GM19025 (cell line): ENCODE measurements around the gene USP25.

Source experiments
- ATAC-seq: cut with Tn5 transposase; IDR thresholded peaks from one replicate; pipeline ENCODE4 v1.9.1; 2021; ENCODE audit warnings: mild to moderate bottlenecking, low read depth, moderate library complexity; ENCODE audit not compliant: unreplicated experiment

The USP25 gene, protein sequence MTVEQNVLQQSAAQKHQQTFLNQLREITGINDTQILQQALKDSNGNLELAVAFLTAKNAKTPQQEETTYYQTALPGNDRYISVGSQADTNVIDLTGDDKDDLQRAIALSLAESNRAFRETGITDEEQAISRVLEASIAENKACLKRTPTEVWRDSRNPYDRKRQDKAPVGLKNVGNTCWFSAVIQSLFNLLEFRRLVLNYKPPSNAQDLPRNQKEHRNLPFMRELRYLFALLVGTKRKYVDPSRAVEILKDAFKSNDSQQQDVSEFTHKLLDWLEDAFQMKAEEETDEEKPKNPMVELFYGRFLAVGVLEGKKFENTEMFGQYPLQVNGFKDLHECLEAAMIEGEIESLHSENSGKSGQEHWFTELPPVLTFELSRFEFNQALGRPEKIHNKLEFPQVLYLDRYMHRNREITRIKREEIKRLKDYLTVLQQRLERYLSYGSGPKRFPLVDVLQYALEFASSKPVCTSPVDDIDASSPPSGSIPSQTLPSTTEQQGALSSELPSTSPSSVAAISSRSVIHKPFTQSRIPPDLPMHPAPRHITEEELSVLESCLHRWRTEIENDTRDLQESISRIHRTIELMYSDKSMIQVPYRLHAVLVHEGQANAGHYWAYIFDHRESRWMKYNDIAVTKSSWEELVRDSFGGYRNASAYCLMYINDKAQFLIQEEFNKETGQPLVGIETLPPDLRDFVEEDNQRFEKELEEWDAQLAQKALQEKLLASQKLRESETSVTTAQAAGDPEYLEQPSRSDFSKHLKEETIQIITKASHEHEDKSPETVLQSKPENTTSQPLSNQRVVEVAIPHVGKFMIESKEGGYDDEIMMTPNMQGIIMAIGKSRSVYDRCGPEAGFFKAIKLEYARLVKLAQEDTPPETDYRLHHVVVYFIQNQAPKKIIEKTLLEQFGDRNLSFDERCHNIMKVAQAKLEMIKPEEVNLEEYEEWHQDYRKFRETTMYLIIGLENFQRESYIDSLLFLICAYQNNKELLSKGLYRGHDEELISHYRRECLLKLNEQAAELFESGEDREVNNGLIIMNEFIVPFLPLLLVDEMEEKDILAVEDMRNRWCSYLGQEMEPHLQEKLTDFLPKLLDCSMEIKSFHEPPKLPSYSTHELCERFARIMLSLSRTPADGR

DNA sequence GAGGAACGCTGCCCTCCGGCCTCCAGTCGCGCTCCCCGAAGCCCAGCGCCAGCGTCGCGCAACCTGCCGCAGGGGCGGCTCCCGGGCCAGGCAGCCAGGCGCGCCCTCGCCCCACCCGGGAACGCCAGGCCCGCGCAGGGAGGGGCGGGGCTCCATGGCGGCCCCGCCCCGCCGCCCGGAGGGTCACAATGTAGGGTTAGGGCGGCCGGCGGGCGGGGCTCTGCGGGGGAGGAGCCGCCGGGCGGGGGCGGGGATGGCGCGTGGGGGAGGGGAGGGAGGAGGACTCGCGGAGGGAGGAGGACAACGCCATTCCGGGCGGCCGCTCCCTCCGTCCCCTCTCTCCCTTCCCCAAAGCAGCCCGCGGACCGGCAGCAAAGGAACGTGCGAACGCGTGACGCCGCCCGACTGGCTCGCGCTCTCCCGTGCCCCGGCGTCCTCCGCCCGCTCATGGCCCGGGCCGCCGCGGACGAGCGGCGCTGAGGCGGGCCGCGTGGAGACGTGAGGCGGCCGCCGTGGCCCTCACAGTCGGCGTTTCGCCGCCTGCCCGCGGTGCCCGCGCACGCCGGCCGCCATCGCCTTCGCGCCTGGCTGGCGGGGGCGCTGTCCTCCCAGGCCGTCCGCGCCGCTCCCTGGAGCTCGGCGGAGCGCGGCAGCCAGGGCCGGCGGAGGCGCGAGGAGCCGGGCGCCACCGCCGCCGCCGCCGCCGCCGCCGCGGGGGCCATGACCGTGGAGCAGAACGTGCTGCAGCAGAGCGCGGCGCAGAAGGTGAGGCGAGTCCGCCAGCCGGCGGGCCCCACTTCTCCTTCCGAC lies at the start of gene USP25:
USP25 (plus strand) TSS at position 309 of the 810 bp plus-strand sequence; CDS start at position 721, 412 bp downstream.
- ATAC-seq = peak; percentile 81

DNA sequence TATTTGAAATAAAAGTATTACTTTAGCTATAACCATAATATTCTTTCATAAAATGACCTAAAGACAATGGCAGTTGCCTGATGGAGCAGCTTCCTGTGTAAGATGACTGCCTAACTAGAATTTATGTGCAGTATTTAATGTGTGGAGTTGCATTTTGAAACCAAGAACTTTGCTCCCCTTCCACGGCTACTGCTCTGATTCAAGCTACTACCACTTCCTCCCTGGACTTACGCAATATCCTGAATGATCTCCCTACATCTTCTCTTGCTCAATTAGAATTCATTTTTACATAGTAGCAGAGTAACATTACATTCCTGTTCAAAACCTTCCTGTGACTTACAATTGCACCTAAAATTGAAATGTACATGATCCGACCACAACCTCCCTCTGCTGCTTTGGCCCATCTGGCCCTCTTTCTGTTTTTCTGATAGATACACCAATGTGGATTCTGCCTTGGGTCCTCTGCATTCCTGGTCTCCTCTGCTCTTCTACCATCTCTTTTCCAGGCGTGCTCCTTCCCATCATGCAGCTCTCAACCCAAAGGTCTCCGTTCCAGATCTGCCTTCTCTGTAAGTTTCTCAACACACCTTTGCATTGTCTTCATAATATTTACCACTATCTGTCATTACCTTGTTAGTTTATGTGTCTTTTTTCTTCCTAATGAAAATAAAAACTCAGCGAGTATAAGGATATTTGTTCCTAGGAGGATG lies 47.4 kb upstream of the USP25 start:
- ATAC-seq = no peak

DNA sequence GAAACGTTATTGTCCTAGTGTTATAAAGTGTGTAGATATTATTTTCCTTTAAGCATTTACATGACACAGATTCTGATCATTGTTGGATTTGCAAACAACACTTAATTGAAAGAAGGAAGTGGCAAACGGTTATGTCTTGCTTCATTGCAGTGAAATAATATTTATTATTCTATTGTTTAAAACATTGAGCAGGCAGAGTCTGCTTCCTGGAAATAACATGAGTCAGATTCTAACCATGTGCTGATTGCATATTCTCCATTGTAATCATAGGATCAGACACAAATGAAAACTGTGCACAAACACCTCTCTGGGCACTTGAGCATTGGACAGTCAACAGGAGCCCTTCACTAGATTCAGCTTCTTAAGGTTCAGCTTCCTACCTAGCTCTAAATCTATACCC lies 46.8 kb upstream of the USP25 start:
- no peak for ATAC-seq

DNA sequence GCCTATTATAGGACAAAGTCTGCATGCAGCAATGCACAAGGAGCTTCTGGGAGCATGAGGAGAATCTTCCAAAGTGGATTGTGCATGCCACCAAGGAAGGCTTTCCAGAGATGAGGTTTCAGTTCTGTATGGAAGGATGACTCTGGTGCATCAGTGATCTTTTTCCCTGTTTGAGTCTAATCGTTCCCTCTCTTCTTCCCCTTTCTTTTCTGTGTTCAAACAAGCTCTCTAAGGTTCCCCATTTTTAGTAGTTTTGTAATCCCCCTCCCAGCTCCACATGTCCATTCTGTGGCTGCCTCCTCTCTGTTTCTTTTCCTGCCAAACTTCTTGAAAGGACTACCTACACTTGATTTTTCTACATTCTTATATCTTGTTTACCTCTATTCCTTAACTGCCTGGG lies 43.3 kb upstream of the USP25 start:
- no peak for ATAC-seq

DNA sequence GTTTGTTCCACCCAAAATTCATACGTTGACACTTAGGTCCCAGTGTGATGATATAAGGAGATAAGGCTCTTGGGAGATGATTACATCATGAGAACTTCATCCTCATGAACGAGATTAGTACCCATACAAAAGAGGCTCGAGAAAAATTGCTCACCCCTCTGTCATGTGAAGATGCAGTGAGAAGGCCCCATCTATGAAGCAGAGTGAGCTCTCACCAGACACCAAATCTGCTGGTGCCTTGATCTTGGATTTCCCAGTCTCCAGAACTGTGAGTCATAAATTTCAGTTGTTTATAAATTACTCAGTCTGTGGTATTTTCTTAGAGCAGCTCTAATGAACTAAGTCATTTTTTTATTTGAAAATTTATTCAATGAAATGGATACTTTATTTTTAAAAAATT lies 42.6 kb upstream of the USP25 start:
- no peak for ATAC-seq

DNA sequence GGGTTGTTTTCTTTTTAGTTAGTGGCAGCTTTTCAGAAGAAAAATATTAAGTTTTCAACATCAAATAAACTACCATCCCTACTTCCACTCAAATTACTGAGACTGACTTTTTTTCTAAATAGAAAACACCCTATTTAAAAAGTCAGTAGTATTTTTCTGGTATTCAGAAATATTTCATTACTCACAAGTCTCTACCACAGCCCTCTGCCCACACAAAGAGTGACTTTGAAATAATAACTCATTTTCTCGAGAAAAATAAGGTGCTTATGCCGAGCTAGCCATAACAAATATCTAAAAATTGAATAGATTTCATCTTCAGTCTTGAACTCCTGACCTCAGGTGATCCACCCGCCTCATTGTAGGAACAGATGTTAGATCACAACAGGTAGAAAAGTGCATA lies 41.8 kb upstream of the USP25 start:
- ATAC-seq = no peak

DNA sequence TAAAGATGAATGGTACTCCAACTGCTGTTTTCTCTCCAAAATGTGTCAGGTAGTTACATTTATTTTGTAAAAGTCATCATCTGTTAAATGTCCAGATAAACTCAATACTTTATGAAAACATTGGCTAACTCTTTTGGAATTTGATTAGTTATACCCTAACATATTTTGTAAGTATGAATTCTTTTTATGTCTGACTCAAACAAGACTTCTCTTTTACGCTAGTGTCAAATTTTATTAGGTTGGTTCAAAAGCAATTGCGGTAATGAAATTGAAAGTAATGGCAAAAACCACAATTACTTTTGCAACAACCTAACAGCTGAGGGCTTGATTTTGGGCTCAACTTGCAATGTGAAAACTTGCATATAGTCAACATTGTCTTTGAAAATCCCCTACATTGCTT lies 41.0 kb upstream of the USP25 start:
- no peak for ATAC-seq

DNA sequence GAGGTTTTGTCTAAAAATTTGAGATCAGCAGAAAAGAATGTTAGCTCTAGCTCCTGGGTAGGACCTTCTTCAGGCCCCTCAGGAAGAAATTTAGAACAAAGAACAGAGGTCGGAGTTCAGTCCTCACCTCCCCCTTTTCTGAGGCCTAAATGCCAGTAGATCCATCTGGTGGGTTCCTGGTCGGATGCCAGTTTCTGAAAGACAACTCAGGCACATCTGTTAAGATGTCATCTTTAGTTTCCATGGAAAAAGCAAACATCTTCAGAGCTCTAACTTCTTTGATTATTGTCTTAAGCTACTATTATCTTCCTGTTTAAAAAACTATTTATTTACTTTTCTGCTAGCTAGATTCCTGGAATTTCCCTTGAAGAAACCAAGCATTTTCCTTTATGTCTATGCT lies 37.1 kb upstream of the USP25 start:
- ATAC-seq = no peak

DNA sequence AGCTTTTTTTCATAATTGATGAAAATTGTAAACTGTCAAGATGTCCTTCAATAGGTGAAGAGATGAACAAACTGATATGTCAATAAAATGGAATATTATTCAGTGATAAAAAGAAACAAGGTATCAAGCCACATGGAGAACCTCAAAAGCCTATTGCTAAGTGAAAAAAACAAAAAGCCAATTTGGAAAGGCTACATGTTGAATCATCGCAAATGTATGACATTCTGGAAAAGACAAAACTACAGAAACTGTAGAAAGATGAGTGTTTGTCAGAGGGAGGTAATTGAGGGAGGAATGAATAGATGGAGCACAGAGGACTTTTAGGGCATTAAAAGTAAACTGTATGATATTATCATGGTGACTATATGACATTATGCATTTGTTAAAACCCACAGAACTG lies 34.5 kb upstream of the USP25 start:
- ATAC-seq = no peak

DNA sequence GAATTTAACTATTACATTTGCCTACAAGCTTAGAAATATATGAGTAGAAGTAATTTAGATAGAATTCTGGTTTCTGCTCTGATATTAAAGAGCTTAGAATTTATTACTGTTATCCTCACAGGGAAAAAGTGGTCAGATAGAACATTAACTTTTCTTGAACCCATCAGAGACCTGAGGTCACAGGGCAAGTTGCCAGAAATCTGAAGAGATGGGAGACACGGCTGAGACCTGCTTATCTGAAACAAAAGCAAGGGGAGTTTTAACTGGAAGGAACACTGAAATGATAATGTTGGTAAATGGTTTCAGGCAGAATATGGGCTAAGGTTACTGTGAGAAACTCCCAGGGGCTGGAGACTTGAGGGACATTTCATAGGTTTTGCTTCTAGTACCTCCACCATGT lies 28.0 kb upstream of the USP25 start:
- no peak for ATAC-seq

DNA sequence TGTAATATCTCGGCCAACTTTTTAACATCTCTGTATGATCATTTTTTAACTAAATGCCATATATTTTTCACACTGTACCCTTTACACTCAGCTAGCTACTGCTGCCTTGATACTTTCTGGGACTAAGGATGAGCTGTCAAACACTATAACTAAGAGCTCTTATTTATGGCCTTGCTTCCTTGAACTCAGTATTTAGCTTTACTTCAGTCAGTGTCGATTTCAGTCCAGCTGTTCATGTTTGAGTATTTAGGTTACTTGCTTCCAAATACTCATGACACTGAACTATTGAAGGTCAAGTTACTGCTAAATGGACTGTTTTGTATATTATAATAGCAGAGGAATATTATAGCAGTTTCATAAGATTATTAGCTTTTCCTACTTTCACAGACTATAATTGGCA lies 25.9 kb upstream of the USP25 start:
- no peak for ATAC-seq

DNA sequence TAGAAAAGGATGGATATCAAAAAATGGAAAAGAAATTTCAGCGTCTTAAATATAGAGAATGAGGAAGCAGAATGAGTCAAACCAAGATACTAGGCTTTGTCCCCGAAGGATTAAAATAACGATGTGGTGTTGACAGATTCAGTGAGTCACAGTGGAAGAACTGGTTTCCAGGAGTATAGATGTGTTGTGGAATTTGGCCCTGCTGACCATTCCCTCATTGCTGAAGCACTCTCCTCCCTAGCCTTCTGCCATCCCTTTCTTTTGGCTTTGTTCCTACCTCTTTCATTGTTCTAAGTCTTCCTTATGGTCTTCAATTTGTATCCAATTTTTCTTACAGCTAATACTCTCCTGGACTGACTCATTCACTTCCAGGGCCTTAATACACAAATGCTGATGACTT lies 23.1 kb upstream of the USP25 start:
- ATAC-seq = no peak

DNA sequence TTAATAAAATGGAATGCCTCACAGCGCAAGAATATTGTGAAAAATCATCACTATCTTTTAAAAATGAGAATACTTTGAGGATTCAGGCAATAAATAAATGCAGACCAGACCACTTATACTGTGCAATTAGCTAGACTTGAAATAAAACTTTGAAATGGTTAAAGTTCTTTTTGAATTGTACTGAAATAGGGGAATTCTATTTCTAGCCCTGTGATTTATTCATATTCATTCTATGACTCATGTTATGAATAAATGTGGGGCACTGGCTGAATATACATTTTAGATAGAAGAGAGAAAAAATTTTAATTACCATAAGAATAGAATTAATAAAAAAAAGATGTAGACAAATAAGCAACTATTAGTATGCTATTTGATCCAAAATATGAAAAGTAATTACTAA lies 16.4 kb upstream of the USP25 start:
- ATAC-seq = no peak

DNA sequence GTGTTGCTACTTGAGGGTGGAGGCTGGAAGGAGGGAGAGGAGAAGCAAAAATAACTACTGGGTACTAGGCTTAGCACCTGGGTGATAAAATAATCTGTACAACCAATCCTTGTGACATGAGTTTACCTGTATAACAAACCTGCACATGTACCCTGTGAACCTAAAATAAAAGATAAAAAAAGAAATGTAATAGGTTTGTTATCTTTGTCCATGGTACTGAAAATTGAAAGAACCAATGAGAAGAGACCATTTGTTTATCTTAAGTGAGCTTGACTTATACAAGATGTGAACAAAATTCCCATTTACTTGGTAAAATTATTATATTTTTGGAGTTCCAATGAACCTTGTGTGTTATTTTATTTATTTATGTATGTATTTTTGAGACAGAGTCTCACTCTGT lies 11.1 kb upstream of the USP25 start:
- ATAC-seq = no peak

DNA sequence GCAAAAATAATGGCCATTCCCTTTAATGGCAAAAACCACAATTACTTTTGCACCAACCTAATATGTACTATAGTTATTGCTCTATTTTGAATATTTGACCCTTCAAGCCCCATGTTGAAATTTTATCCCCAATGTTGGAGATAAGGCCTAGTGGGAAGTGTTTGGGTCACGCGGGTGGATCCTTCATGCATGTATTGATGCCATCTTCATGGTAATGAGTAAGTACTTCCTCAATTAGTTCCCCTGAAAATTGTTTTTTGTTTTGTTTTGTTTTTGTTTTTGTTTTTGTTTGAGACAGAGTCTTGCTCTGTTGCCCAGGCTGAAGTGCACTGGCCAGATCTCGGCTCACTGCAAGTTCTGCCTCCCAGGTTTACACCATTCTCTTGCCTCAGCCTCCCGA lies 9.8 kb upstream of the USP25 start:
- ATAC-seq = no peak

DNA sequence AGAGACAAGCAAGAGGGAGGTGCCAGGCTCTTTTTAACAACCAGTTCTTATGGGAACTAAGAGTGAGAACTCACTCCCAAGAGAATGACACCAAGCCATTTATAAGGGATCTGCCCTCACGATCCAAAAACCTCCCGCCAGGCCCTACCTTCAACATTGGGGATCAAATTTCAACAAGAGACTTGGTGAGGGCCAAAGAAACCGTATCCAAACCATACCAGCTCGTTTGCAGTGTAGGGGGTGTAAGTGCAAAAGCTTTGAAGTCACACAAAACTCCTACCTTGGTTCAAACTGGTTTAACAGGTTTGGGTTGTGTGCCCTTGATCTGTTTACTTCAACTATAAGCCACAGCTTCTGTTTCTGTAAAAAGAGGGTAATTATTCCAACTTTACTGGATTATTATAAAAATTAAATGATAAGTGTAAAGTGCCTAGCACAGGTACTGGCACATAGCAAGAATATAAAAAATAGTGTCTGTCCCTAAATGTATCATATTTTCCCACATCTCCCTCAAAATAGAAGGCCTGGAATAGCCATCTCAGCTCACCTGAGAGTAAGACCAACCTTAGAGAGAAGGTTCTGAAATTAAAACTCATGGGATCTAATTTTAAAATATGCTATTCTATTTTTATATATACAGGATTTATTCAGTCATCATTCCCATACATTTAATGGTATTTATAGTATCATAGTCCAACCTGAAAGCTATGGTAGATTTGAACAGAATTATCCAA lies 7.0 kb upstream of the USP25 start:
- ATAC-seq = no peak

DNA sequence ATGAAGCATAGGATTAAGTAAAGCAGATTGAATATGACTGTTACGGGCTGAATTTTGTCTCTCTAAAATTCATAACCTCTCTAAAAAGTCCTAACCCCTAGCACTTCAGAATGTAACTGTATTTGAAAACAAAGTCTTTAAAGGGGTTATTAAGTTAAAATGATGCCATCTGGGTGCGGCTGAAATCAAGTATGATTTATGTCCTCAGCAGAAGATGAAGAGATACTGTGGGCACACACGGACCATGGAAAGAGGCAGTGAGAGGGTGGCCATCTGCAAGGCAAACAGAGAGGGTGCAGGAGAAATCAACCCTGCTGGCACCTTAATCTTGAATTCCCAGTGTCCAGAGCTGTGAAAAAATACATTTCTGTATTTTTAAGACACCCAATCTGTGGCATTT lies 3.8 kb upstream of the USP25 start:
- ATAC-seq = no peak

DNA sequence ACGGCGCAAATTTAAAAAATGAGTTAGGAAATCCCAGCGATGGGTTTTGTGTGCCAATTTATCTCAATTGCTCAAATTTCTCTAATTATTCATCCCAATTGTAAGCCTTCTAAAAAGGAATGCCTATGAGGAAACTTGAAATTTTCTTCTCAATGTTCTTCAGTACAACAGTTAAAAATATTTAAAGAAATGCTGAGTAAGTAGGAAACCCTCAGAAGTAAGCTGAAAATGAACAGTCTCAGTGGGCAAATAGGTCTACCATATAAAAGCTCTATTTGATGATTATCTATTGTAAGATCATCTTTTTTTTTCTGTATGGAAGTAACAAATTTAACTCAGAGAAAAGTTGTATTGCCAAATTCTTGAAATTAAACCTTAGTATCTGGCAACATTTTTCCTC lies 1.7 kb upstream of the USP25 start:
- no peak for ATAC-seq

DNA sequence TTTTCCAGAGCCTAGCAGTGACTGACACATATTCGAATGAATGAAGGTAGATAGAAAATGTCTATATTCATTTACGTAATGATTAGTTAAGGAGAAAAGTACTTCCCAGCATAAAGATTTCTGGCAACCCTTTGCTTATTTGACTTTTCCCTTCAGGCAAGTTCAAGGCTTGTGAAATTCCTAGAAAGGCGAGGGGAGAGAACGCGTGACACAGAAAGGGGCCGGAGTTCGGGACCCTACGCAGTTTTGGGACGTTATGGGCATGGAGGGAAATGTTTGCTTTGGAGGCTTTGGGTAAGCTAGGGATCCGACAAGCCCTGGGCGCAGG lies 472 bp upstream of the USP25 start:
- no peak for ATAC-seq
